HG02798 (cell line): ENCODE measurements around the gene C2orf69.
A peak's percentile ranks its signal among the peaks of the same experiment; 100 is the strongest.
"Not testable (repeated sequence)": the region's sequence is repeated elsewhere in the genome, so short reads cannot be mapped to it uniquely, and the experiment has no call there.

Experiments used
- ATAC-seq: cut with Tn5 transposase; IDR thresholded peaks from one replicate; pipeline ENCODE4 v1.9.1; 2021; ENCODE audit warnings: mild to moderate bottlenecking; ENCODE audit not compliant: unreplicated experiment, poor library complexity

C2orf69 gene

GRCh38 chr2:199912553-199913114 lies 1.5 kb downstream of the C2orf69 start:
- ATAC-seq: not testable (repeated sequence)

- no peak for ATAC-seq
Measured at GRCh38 chr2:199914372-199914958, 3.4 kb downstream of the C2orf69 start.

- no peak for ATAC-seq
Measured at GRCh38 chr2:199916980-199917379, 5.9 kb downstream of the C2orf69 start.

- peak; percentile 67 for ATAC-seq
Measured at GRCh38 chr2:199922856-199923255, 11.8 kb downstream of the C2orf69 start.

- ATAC-seq: no peak
Measured at GRCh38 chr2:199923924-199924323, 12.8 kb downstream of the C2orf69 start.

- no peak for ATAC-seq
Measured at GRCh38 chr2:199926806-199927205, 15.7 kb downstream of the C2orf69 start.

GRCh38 chr2:199928226-199928625 lies 17.1 kb downstream of the C2orf69 start:
- ATAC-seq: no peak

- no peak for ATAC-seq
Measured at GRCh38 chr2:199928626-199929025, 17.5 kb downstream of the C2orf69 start.

GRCh38 chr2:199929262-199929661 lies 18.2 kb downstream of the C2orf69 start:
- ATAC-seq: no peak

- no peak for ATAC-seq
Measured at GRCh38 chr2:199932312-199932855, 21.3 kb downstream of the C2orf69 start.

GRCh38 chr2:199933466-199933865 lies 22.4 kb downstream of the C2orf69 start:
- ATAC-seq: no peak

- ATAC-seq: no peak
Measured at GRCh38 chr2:199936554-199936953, 25.5 kb downstream of the C2orf69 start.

- ATAC-seq: peak; percentile 53
Measured at GRCh38 chr2:199940373-199940772, 29.3 kb downstream of the C2orf69 start.

- ATAC-seq: no peak
Measured at GRCh38 chr2:199943373-199943772, 32.3 kb downstream of the C2orf69 start.

GRCh38 chr2:199946196-199946595 lies 35.1 kb downstream of the C2orf69 start:
- ATAC-seq: no peak

- no peak for ATAC-seq
Measured at GRCh38 chr2:199946836-199947235, 35.7 kb downstream of the C2orf69 start.

- ATAC-seq: no peak
Measured at GRCh38 chr2:199950396-199950795, 39.3 kb downstream of the C2orf69 start.

GRCh38 chr2:199951023-199951422 lies 39.9 kb downstream of the C2orf69 start:
- ATAC-seq: no peak

- ATAC-seq: peak; percentile 49
Measured at GRCh38 chr2:199955007-199955338, 43.9 kb downstream of the C2orf69 start.

- peak; percentile 88 for ATAC-seq
Measured at GRCh38 chr2:199955339-199956061, 44.4 kb downstream of the C2orf69 start, which contains the start of the genes MAIP1 and TYW5. Gene MAIP1 (plus strand): TSS chr2:199955582. CDS start chr2:199955799, 217 bp downstream. Gene TYW5 (minus strand): TSS chr2:199955491. CDS start chr2:199955470, 21 bp downstream.

- no peak for ATAC-seq
Measured at GRCh38 chr2:199956062-199956380, 44.9 kb downstream of the C2orf69 start.
